ENCODE data around the gene FAM98B.

The FAM98B gene

DNA sequence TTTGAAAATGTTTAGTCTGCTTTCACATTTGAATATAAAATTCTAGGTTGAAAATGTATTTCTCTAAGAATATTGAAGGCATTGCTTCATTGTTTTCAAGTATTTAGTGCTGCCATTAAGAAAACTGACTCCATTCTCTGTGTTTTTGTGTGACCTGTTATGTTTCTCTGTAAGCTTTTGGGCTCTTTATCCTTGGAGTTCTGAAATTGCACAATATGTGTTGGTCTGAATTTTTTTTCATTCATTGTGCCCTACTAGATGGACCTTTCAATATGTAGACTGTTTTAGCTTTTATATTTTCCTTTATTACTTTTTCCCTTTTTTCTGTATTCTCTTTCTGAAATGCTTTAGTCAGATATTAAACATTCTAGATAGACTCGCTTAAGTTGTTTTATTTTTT, 22.2 kb downstream of the FAM98B start:
- FAIRE-seq (no peak), DNase-seq (ENCODE audit: insufficient read length, low spot score) (no peak)
- TF ChIP-seq SPI1 (IDR thresholded peaks at IDR 0.05; ENCODE audit: low read depth, low read length) (no peak), POU2F2 (IDR thresholded peaks at IDR 0.05; ENCODE audit: low read depth, low read length) (no peak), POLR2A (IDR thresholded peaks at IDR 0.05; ENCODE audit: low read depth, low read length) (no peak), TAF1 (IDR thresholded peaks at IDR 0.05; ENCODE audit: low read depth, low read length) (no peak), POLR2AphosphoS5 (IDR thresholded peaks at IDR 0.05; ENCODE audit: low read depth, low read length) (no peak), PAX5 (IDR thresholded peaks at IDR 0.05; ENCODE audit: insufficient read depth, low read length, severe bottlenecking) (no peak)

DNA sequence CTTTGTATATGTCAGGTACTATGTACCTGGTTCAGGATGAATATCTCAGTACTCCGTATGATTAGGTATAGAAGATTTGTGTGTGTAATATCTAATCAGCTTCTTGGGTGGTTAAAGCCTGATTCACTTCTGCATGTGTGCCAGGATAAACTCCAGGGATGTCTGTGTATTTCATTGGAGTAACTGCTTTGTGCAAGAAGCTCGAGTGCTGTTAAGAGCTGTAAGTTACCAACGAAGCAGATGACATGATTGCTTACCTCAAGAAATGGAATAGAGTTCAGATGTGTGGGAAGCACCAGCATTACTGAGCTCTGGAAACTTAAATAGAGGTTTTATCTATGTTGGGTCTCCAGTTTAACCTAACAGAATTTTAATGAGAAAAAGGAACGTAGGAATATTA, 23.7 kb downstream of the FAM98B start:
- FAIRE-seq: no peak
- TF ChIP-seq POLR2A (IDR thresholded peaks at IDR 0.05; ENCODE audit: low read depth, low read length) (no peak), TAF1 (IDR thresholded peaks at IDR 0.05; ENCODE audit: low read depth, low read length) (no peak)
- no peak for DNase-seq (ENCODE audit: insufficient read length, low spot score)

DNA sequence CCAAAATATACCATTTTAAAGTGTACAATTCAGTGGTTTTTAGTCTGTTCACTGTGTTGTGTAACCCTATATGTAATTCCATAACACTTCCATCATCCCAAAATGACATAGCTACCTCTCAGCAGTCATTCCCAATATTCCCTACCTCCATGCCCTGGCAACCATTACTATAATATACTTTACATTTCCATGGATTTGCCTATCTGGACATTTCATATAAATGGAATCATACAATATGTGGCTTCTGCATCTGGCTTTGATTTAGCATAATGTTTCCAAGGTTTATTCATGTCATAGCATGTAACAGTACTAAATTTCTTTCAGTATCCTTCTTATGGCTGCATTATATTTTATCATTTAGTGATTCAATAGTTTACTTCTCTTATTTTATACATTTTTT, 25.3 kb downstream of the FAM98B start:
- TF ChIP-seq PAX5 (IDR thresholded peaks at IDR 0.05; ENCODE audit: insufficient read depth, low read length, severe bottlenecking): no peak
- TF ChIP-seq TAF1 (IDR thresholded peaks at IDR 0.05; ENCODE audit: low read depth, low read length): no peak
- TF ChIP-seq SPI1 (IDR thresholded peaks at IDR 0.05; ENCODE audit: low read depth, low read length): no peak
- no peak for TF ChIP-seq POLR2AphosphoS5 (IDR thresholded peaks at IDR 0.05; ENCODE audit: low read depth, low read length)
- no peak for TF ChIP-seq POU2F2 (IDR thresholded peaks at IDR 0.05; ENCODE audit: low read depth, low read length)
- TF ChIP-seq POLR2A (IDR thresholded peaks at IDR 0.05; ENCODE audit: low read depth, low read length): no peak
- no peak for DNase-seq (ENCODE audit: insufficient read length, low spot score)
- no peak for FAIRE-seq

DNA sequence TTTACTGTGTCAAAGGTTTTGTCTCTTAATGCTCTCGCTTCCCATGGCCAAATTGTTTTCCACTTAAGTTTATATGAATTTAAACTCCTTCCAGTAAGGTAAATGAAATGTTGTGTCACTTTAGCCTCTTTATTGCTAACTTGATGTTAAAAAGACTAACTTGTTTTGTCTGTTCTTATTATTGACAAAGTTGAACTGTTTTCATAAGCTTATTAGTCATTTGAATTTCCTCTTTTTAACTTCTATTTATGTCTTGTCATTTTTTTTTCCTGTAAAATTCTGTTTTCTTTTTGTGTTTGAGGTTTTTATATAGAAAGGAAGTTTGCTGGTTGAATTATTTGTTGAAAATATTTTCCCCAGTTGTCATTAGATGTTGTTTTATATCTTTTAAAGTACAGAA, 25.8 kb downstream of the FAM98B start:
- FAIRE-seq (no peak), DNase-seq (ENCODE audit: insufficient read length, low spot score) (no peak)
- TF ChIP-seq TAF1 (IDR thresholded peaks at IDR 0.05; ENCODE audit: low read depth, low read length) (no peak), PAX5 (IDR thresholded peaks at IDR 0.05; ENCODE audit: insufficient read depth, low read length, severe bottlenecking) (no peak), POU2F2 (IDR thresholded peaks at IDR 0.05; ENCODE audit: low read depth, low read length) (no peak), SPI1 (IDR thresholded peaks at IDR 0.05; ENCODE audit: low read depth, low read length) (no peak), POLR2A (IDR thresholded peaks at IDR 0.05; ENCODE audit: low read depth, low read length) (no peak), POLR2AphosphoS5 (IDR thresholded peaks at IDR 0.05; ENCODE audit: low read depth, low read length) (no peak)

DNA sequence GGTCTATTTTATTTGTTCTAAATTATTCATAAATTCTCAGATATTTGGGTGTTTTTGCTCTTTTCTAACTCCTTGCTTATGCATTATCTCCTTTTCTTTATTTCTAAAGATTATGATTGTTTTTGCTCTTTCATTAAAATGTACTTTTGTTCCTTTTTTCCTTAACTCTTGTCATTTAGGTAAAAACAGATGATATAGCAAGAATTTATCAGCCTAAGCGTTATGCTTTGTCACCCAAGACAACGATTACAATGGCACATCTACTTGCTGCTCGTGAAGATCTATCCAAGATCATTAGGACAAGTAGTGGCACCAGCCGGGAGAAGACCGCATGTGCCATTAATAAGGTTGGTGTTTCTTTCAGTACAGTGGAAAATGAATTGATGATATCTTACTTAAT, 27.2 kb downstream of the FAM98B start:
- TF ChIP-seq POLR2A (IDR thresholded peaks at IDR 0.05; ENCODE audit: low read depth, low read length) (no peak), POLR2AphosphoS5 (IDR thresholded peaks at IDR 0.05; ENCODE audit: low read depth, low read length) (no peak), PAX5 (IDR thresholded peaks at IDR 0.05; ENCODE audit: insufficient read depth, low read length, severe bottlenecking) (no peak), TAF1 (IDR thresholded peaks at IDR 0.05; ENCODE audit: low read depth, low read length) (no peak), SPI1 (IDR thresholded peaks at IDR 0.05; ENCODE audit: low read depth, low read length) (no peak), POU2F2 (IDR thresholded peaks at IDR 0.05; ENCODE audit: low read depth, low read length) (no peak)
- DNase-seq (ENCODE audit: insufficient read length, low spot score) (no peak), FAIRE-seq (no peak)

DNA sequence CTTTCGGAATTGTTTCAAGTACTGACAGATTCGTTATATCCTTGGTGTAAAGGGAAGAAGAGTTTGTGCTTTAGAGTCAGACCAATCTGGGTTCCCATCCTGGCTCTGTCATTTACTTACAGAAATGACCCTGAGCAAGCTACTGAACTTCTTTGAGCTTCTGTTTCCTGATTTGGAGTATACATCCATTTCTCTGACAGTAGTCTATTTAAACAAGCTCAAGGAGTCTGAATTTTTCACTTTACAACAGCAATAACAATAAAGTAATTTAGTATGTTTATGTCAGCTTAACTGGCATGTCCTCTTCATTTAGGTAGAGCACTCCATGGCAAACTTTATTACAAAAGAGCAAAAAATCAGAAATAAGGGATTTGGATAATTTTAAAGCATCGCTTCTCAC, 27.8 kb downstream of the FAM98B start:
- TF ChIP-seq SPI1 (IDR thresholded peaks at IDR 0.05; ENCODE audit: low read depth, low read length) (no peak), POLR2A (IDR thresholded peaks at IDR 0.05; ENCODE audit: low read depth, low read length) (no peak), PAX5 (IDR thresholded peaks at IDR 0.05; ENCODE audit: insufficient read depth, low read length, severe bottlenecking) (no peak), POLR2AphosphoS5 (IDR thresholded peaks at IDR 0.05; ENCODE audit: low read depth, low read length) (no peak), TAF1 (IDR thresholded peaks at IDR 0.05; ENCODE audit: low read depth, low read length) (no peak)
- FAIRE-seq (no peak), DNase-seq (ENCODE audit: insufficient read length, low spot score) (no peak)

DNA sequence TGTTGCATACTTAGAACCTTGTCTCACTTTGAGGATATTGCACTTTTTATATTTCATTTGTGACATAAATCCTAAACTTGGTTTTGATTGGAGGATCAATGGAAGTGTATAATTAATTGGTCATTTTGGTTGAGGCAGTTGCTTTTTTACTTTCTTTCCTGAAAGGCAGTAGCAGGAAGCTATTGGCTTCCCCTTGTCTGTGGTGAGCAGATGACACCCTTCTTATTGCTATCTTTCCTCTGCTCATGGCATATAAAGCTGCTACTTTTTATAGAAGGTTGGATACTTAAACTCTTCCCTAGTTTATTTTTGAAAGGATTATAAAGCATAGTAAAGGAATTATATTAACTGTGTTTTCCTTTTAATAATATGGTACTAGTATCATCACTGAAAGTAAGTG, 28.6 kb downstream of the FAM98B start:
- DNase-seq (ENCODE audit: insufficient read length, low spot score): no peak
- no peak for TF ChIP-seq POU2F2 (IDR thresholded peaks at IDR 0.05; ENCODE audit: low read depth, low read length)
- TF ChIP-seq TAF1 (IDR thresholded peaks at IDR 0.05; ENCODE audit: low read depth, low read length): no peak
- TF ChIP-seq POLR2A (IDR thresholded peaks at IDR 0.05; ENCODE audit: low read depth, low read length): no peak
- no peak for TF ChIP-seq PAX5 (IDR thresholded peaks at IDR 0.05; ENCODE audit: insufficient read depth, low read length, severe bottlenecking)
- TF ChIP-seq SPI1 (IDR thresholded peaks at IDR 0.05; ENCODE audit: low read depth, low read length): no peak
- TF ChIP-seq POLR2AphosphoS5 (IDR thresholded peaks at IDR 0.05; ENCODE audit: low read depth, low read length): no peak
- FAIRE-seq: no peak

DNA sequence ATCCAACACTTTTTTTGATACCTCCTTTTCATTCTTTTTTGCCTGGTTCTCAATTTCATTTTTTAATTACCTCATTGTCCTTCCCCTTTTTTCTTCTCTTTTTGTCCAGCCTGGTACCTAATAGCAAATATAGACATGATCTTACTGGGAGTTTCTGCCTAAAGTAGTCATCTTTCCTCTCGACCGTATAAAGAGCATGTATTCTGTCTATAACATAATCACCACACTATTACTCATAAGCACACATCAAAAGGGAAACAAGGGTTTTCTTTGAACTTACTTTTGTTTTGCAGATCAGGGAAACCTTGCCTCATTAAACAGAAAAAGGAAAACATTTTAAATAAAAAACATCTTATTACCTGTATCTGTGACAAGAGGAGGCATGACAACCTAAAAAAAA, 33.0 kb downstream of the FAM98B start:
- no peak for FAIRE-seq
- no peak for DNase-seq (ENCODE audit: insufficient read length, low spot score)
- no peak for TF ChIP-seq SPI1 (IDR thresholded peaks at IDR 0.05; ENCODE audit: low read depth, low read length)
- TF ChIP-seq POLR2A (IDR thresholded peaks at IDR 0.05; ENCODE audit: low read depth, low read length): no peak
- TF ChIP-seq TAF1 (IDR thresholded peaks at IDR 0.05; ENCODE audit: low read depth, low read length): no peak
- TF ChIP-seq PAX5 (IDR thresholded peaks at IDR 0.05; ENCODE audit: insufficient read depth, low read length, severe bottlenecking): no peak
- no peak for TF ChIP-seq POU2F2 (IDR thresholded peaks at IDR 0.05; ENCODE audit: low read depth, low read length)
- TF ChIP-seq POLR2AphosphoS5 (IDR thresholded peaks at IDR 0.05; ENCODE audit: low read depth, low read length): no peak

DNA sequence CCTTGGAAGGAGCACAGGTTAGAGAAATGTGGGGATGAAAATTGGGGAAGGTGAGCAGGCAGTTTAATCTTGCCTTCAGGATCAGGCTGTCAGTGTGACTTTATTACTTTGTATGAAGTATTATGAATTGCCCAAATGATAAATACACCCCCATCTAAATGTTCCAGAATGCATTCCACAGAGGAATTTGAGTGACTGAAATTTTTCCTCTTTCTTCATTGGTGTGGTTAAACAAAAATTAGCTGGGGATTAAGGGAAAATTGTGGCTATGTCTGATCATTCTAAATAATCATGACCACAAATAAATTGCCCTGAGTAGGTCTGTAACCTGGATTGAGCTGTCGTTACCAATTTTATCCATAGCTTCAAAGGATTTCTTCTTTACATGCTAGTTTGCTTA, 33.5 kb downstream of the FAM98B start:
- no peak for TF ChIP-seq POU2F2 (IDR thresholded peaks at IDR 0.05; ENCODE audit: low read depth, low read length)
- TF ChIP-seq PAX5 (IDR thresholded peaks at IDR 0.05; ENCODE audit: insufficient read depth, low read length, severe bottlenecking): no peak
- TF ChIP-seq POLR2A (IDR thresholded peaks at IDR 0.05; ENCODE audit: low read depth, low read length): no peak
- TF ChIP-seq SPI1 (IDR thresholded peaks at IDR 0.05; ENCODE audit: low read depth, low read length): no peak
- TF ChIP-seq TAF1 (IDR thresholded peaks at IDR 0.05; ENCODE audit: low read depth, low read length): no peak
- TF ChIP-seq POLR2AphosphoS5 (IDR thresholded peaks at IDR 0.05; ENCODE audit: low read depth, low read length): no peak
- no peak for FAIRE-seq
- DNase-seq (ENCODE audit: insufficient read length, low spot score): no peak

DNA sequence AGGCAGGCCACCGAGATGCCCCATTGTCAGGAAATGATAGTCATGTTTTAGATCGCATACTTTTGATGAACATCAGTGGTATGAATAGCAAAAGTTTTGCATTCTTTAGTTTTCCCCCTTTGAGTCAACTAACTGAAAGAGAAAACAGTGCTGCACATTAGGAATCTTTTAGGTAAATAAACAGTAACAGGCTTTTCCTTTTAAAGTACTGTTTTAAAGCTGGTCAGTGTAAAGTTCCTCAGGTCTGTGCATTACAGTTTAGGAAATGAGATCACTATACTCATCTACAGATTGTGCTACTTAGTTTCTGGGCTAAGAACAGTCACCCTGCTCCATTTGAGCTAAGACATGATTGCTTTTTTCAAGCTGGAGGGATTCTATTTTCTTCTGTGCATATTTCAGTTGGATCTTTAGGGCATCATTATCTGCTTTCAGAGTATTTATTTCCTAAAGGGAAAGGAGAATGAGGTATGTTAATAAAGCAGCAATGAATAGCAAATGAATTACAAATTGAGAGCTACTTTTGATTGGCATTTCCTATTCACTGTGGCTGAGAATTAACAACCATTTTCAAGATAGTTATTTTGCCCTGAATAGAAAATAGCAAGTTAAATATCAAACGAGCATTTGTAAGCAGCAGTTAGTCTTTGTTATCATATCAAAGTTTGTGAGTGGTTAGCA, 36.5 kb downstream of the FAM98B start:
- TF ChIP-seq TAF1 (IDR thresholded peaks at IDR 0.05; ENCODE audit: low read depth, low read length) (no peak), PAX5 (IDR thresholded peaks at IDR 0.05; ENCODE audit: insufficient read depth, low read length, severe bottlenecking) (no peak), POLR2AphosphoS5 (IDR thresholded peaks at IDR 0.05; ENCODE audit: low read depth, low read length) (no peak), POLR2A (IDR thresholded peaks at IDR 0.05; ENCODE audit: low read depth, low read length) (no peak), SPI1 (IDR thresholded peaks at IDR 0.05; ENCODE audit: low read depth, low read length) (no peak), POU2F2 (IDR thresholded peaks at IDR 0.05; ENCODE audit: low read depth, low read length) (no peak)
- FAIRE-seq (no peak), DNase-seq (ENCODE audit: insufficient read length, low spot score) (no peak)

Data from GM12891 (cell line).